Stimulated activated CD8-positive, alpha-beta memory T cell treated with anti-CD3 and anti-CD28 coated beads, Interleukin-4, amount 100 ng/mL, for 24 hours (primary cell): ENCODE data around the gene PKP2.
"Not testable (repeated sequence)": the region's sequence is repeated elsewhere in the genome, so short reads cannot be mapped to it uniquely, and the experiment has no call there.

ENCODE experiments used
- DNase-seq: peaks from one replicate; pipeline ENCODE4 v3.0.0-alpha.2; 2020; ENCODE audit warnings: low read depth

Gene PKP2

GRCh38 chr12:32895688-32896431 is 717 bp downstream of the PKP2 start:
- no peak for DNase-seq

- DNase-seq: no peak
Measured at GRCh38 chr12:32894566-32894965, 2.0 kb downstream of the PKP2 start.

DNA sequence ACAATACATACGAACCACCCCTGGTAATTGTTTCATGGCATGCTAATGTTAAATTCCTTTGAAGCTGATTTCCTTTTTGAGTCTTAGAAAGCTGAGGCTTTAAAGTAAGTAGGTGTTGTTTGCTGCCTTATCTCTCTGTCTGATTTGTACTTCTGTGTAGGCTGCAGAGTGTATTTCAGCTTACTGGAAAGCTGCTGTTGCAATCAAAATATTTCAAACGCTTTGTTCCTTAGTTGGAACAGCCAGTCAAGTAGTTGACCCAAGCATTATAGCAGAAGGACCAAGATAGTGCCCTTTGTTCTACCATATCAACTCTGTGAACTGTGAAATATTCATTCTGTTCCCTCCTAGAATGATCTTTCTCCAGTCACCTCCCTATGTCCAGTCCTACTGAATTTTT is 3.1 kb downstream of the PKP2 start:
- no peak for DNase-seq

GRCh38 chr12:32893043-32893442 is 3.5 kb downstream of the PKP2 start:
- DNase-seq: no peak

DNA sequence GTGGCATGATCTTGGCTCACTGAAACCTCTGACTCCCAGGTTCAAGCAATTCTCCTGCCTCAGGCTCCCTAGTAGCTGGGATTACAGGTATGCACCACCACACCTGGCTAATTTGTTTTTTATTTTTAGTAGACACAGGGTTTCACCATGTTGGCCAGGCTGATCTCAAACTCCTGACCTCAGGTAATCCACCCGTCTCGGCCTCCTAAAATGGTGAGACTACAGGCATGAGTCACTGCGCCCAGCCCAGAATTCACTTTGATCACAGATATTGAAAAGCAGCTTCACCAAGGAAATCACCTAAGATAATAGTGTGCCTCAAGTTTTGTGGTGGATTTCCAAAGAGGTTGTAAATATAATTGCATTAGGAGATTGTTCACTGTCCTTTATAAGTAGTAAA is 4.2 kb downstream of the PKP2 start:
- not testable (repeated sequence) for DNase-seq

GRCh38 chr12:32891956-32892355 is 4.6 kb downstream of the PKP2 start:
- DNase-seq: no peak

DNA sequence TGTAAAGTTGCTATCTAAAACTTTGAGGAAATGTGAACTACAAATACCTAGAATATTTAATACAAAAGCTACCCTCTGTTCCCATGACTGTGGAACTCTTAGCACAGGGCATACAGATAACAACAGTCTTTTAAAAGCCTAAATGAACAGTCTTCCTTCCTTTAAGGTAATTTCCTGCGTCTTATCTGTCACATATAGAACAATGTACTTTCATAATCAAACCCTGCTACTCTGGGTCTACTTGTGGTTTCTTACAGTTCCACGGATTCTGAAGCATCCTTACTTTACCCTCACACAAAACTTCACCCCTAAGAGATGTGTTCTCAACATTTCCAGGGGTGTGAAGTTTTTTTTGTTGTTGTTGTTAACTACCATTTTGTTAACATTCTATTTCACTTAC is 5.1 kb downstream of the PKP2 start:
- no peak for DNase-seq

GRCh38 chr12:32889011-32889760 is 7.4 kb downstream of the PKP2 start:
- no peak for DNase-seq

- no peak for DNase-seq
Measured at GRCh38 chr12:32887058-32887457, 9.5 kb downstream of the PKP2 start.

DNA sequence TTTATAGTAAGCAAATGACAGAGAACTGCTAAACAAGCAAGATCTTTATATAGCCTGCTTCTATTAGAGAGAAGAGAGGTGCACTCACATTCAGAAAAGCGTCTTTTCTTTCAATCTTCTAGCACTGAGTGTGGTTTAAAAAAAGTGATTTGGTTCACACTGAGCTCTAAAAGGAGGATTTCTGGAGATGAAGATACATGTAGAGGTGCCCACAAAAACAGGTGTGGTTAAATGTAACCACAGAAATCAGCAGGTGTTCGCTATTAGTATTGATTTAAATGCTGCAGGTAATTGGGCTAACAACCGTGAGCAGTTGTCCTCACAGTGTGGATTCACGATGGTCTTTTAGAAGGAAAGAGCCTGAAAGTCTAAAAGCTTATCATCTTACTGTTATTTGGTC is 10.7 kb downstream of the PKP2 start:
- no peak for DNase-seq

DNA sequence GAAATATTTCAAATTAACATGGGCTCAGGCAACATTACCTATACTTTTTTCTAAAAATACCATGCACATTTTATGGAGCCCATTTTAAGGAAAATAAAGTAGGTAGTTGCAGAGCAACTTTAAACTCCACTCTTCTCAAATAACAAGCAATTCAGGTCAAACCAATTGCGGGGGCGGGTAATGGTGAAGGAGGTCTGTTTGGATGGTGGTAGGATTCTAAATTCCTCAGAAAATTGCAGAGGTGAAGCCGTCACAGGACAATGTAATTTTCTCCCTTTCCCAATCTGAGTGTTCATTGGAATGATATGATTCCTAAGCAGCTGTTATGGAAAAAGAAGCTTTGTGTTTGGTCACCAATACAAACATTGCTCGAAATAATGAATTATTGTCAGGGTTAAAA is 11.6 kb downstream of the PKP2 start:
- DNase-seq: no peak

- no peak for DNase-seq
Measured at GRCh38 chr12:32881702-32882101, 14.9 kb downstream of the PKP2 start.

DNA sequence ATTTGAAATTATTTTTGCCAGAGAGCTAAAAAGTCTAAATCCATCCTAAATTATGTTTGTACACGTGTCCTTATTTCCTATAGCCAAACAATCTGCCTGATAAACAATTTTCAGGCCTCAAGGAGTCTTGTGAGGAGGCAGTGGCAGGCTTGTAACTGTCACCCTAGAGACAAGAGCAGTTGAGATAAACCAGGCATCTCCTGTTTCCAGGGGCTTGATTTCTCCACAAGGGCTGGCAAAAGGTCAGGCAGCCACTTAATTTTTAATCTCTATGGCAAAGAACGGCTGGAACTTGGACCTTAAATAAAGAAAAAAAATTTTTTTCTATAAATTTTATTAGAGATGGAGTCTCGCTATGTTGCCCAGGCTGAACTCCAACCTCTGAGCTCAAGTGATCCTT is 15.5 kb downstream of the PKP2 start:
- DNase-seq: no peak

DNA sequence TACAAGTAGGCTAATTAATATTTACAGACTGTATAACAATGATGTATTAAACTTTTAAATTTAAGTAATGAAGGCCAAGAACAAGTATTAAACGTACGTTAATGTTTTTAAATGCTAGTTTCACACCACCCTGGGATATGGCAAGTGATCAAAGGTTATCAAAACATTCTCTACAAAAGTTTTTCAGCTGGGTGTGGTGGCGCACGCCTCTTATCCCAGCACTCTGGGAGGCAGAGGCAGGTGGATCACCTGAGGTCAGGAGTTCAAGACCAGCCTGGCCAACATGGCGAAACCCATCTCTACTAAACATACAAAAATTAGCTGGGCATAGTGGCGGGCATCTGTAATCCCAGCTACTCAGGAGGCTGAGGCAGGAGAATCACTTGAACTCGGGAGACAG is 17.5 kb downstream of the PKP2 start:
- DNase-seq: not testable (repeated sequence)

- DNase-seq: no peak
Measured at GRCh38 chr12:32877601-32878459, 18.7 kb downstream of the PKP2 start.

DNA sequence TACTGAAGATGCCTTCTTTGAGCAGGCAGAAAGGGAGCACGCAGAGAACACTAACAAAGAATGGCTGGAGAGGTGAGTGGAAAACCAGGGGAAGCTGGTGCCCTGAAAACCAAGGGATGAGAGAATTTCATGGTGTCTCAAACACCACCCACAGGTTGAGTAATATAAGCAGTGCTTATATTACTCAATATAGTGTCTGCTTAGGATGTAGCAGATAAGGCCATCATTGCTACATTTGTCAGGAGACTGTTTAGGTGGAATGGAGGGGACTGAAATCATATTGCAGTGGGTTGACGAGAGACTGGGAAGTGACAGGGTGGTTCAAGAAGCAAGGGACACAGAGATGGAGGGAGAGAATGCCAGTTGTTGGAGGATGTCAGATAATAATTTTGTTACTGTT is 20.6 kb downstream of the PKP2 start:
- DNase-seq: no peak

GRCh38 chr12:32874975-32875374 is 21.6 kb downstream of the PKP2 start:
- no peak for DNase-seq

DNA sequence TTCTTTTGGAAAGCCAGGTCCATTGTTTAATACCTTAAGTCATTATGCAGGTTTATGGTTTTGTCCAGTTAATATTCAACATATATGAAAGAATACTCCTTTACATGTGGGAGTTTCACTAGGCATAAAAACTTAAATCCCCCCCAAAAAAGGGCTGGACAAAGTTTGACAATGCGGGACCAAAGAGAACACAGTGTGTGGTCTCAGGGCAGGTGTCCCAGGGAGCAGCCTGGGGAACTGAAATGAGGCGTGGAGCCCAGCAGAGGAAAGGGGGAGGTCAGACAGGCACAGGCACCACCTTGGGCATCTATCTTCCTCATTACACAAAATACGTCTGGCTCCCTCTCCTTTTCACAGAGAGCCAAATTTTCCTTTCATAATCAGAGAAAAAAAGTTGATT is 22.5 kb downstream of the PKP2 start:
- DNase-seq: no peak

DNA sequence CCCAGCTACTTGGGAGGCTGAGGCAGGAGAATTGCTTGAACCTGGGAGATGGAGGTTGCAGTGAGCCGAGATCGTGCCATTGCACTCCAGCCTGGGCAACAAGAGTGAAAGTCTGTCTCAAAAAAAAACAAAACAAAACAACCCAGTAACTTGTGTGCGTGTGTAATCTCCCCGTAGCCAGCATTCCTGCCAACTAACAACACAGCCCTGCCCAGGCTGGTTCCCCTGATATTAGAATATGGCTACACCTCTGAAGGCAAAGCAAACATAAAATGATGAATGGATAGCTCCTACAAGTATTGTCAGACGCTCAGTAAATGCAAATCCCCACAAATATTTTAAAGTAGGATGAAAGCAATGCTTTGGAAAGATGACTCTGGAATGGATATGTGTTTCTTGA is 24.2 kb downstream of the PKP2 start:
- DNase-seq: not testable (repeated sequence)

DNA sequence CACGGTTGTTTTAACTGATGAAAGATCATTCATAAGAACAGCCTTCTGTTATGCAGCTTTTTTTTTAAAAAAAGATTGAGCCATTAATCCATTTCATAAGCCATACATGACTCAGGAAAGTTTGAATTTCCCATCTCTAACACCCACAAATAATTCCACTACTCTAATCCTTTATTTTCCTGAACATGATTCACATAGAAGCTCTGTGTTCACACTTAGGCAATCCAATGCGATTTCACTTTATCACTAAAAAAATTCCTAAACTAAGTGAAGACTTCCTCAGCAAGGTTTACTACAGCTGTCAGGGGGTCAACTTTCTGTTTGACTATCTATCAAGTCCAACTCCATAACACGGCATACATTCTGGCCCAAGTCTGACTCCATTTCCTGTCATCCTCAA is 25.9 kb downstream of the PKP2 start:
- DNase-seq: no peak

- DNase-seq: no peak
Measured at GRCh38 chr12:32868885-32869284, 27.7 kb downstream of the PKP2 start.

- DNase-seq: no peak
Measured at GRCh38 chr12:32864731-32865130, 31.8 kb downstream of the PKP2 start.

DNA sequence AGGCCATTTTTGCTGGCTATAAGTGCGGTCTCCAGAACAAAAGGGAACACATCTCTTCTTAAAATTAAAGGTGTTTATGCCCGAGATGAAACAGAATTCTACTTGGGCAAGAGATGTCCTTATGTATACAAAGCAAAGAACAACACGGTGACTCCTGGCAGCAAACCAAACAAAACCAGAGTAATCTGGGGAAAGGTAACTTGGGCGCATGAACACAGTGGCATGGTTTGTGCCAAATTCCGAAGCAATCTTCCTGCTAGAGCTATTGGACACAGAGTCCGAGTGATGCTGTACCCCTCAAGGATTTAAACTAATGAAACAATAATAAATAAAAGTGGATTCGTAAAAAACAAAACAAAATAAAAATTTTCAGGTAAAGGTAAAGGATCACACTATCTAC is 33.4 kb downstream of the PKP2 start:
- no peak for DNase-seq
